Gastroesophageal sphincter (tissue), 4 donors: ENCODE measurements around the gene IDNK. TPM values are rescaled to one million over a fixed set of nuclear protein-coding genes. Genes with fewer than 3 reads are reported as not detected.

Experiments used
- ATAC-seq: fragments of 150-250 bp; one replicate; pipeline ENCODE4 v1.9.1; 2016; ENCODE audit warnings: mild to moderate bottlenecking, moderate library complexity
- H3K27ac ChIP-seq, 4 donors: fragments of 200-600 bp; sonication (generic) in 3 of 4; 1 replicate in 3 of 4; 2 replicates in 1 of 4; pipeline ENCODE4 v1.5.1; 2016 to 2019
- H3K27me3 ChIP-seq: fragments of 200-600 bp; sonication (generic); one replicate; pipeline ENCODE4 v1.5.1; 2019
- H3K36me3 ChIP-seq, 2 donors: fragments of 200-600 bp; sonication (generic); one replicate each; pipeline ENCODE4 v1.5.1; 2019; ENCODE audit warnings: control low read depth in 1 of 2
- H3K4me1 ChIP-seq, 3 donors: fragments of 200-600 bp; sonication (generic); 1 replicate in 2 of 3; 2 replicates in 1 of 3; pipeline ENCODE4 v1.5.1; 2016 to 2019; ENCODE audit warnings: control low read depth in 2 of 3
- H3K4me3 ChIP-seq, 2 donors: fragments of 200-600 bp; sonication (generic); one replicate each; pipeline ENCODE4 v1.5.1; 2019; ENCODE audit warnings: mild to moderate bottlenecking in 1 of 2, moderate library complexity in 1 of 2
- H3K9me3 ChIP-seq, 3 donors: fragments of 200-600 bp; sonication (generic); one replicate each; pipeline ENCODE4 v1.5.1; 2017 to 2019; ENCODE audit warnings: control low read depth in 2 of 3
- CTCF ChIP-seq, 4 experiments: fragments of 200-600 bp in 2 of 4; fragments of 450-650 bp in 2 of 4; sonication (generic) in 1 of 4; IDR thresholded peaks; one replicate each; pipeline ENCODE4 v1.5.1; 2017 to 2019; ENCODE audit warnings: antibody characterized with exemption in 4 of 4, mild to moderate bottlenecking in 2 of 4, moderate library complexity in 2 of 4
- EP300 ChIP-seq: sonication (generic); formaldehyde crosslinking; IDR thresholded peaks from one replicate; pipeline ENCODE4 v1.6.1; 2017; ENCODE audit warnings: antibody characterized with exemption, mild to moderate bottlenecking
- POLR2A ChIP-seq, 2 donors: fragments of 450-650 bp; IDR thresholded peaks; one replicate each; pipeline ENCODE4 v1.6.1; 2017; ENCODE audit warnings: antibody characterized with exemption in 2 of 2, mild to moderate bottlenecking in 2 of 2, moderate library complexity in 1 of 2
- POLR2AphosphoS5 ChIP-seq: sonication (generic); formaldehyde crosslinking; IDR thresholded peaks from one replicate; pipeline ENCODE4 v1.6.1; 2017; ENCODE audit warnings: antibody characterized with exemption
- WGBS, 2 donors: methylation state at CpG; one replicate each; pipeline ENCODE4 v1.1.5; 2018; ENCODE audit warnings: low coverage in 1 of 2; 5-methylcytosine and 5-hydroxymethylcytosine counted together
- small RNA-seq, 4 donors: library from RNA; depleted of rRNA; stranded (forward); fragments of <200 nt; gene quantifications; one replicate each; pipeline ENCODE3, GENCODE V24; 2016
- total RNA-seq, 4 donors: library from RNA; depleted of rRNA; stranded (reverse); fragments of >200 nt; gene quantifications; one replicate each; pipeline ENCODE4 v1.1.0, GENCODE V29; 2016

IDNK gene
- total RNA-seq, 4 donors from 2014 or later, result 4.5 to 16.8 (median 8.0) TPM

DNA sequence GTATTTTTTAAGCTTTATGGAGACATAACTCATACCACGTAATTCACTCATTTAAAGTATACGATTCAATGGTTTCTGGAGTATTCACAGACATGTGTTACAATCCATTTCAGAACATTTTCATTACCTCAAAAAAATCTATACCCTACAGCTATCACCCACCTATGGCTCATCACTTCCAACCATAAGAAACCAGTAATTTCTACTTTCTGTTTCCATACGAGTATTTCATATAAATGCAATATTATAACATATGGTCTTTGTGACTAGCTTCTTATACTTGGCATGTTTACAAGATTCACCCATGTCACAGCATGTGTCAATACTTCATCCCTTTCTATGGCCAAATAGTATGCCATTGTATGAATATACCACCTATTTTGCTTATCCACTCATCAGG, 66.0 kb downstream of the IDNK start:
- peaks cover 3 to 74% (median 3%) of the 10 kb centered on the region in 3 donors for H3K4me1 ChIP-seq
- H3K27ac ChIP-seq, result no peak overlapping the region
- ATAC-seq, result no peak
- H3K27me3 ChIP-seq, result no peaks in the 10 kb centered on the region
- no peak overlapping the region for H3K4me3 ChIP-seq
- 88 to 93% methylated on average over 3 of the region's 3 CpGs for WGBS, 2 donors
- no peaks in the 10 kb centered on the region for H3K9me3 ChIP-seq
- no peak for TF ChIP-seq POLR2A (IDR thresholded peaks at IDR 0.05)
- no peak for TF ChIP-seq CTCF (IDR thresholded peaks at IDR 0.05)
- no peak for TF ChIP-seq EP300
- no peak for TF ChIP-seq POLR2AphosphoS5
- peaks cover 0 to 6% of the 10 kb centered on the region in 2 donors for H3K36me3 ChIP-seq

GRCh38 chr9:83691492-83691891, 68.5 kb downstream of the IDNK start:
- Histone ChIP-seq H3K4me1 (peaks cover 3 to 79% (median 3%) of the 10 kb centered on the region in 3 donors), H3K9me3 (no peaks in the 10 kb centered on the region), H3K4me3 (no peak overlapping the region), H3K27ac (no peak overlapping the region), H3K27me3 (no peaks in the 10 kb centered on the region), H3K36me3 (no peaks in the 10 kb centered on the region)
- no peak for TF ChIP-seq POLR2A (IDR thresholded peaks at IDR 0.05)
- no peak for TF ChIP-seq POLR2AphosphoS5
- TF ChIP-seq CTCF (IDR thresholded peaks at IDR 0.05), result no peak
- no peak for TF ChIP-seq EP300
- ATAC-seq, result no peak
- 77 to 87% methylated on average over 3 of the region's 3 CpGs for WGBS, 2 donors

Small RNA genes within 50 kb of the gene (small RNA-seq; reads per million reads assigned to genes)
- 0 reads per million in 4 donors for gene RNU4-15P

Other genes starting within 250 kb of the IDNK start
- gene FRMD3, start 84.7 kb upstream of the IDNK start, total RNA-seq, result 10 to 100 TPM in 2 of 4 donors, 1 to 10 TPM in 2; 6.8 to 15.1 (median 11.3) TPM
- gene UBQLN1, start 84.8 kb downstream of the IDNK start, total RNA-seq, result 100 to 1,000 TPM; 112 to 132 (median 117) TPM
- gene GKAP1, start 194.6 kb downstream of the IDNK start, total RNA-seq, result 10 to 100 TPM; 12.9 to 17.6 (median 15.1) TPM